IMR-90 (cell line): ENCODE data around the gene PDGFD. TPM values are rescaled to one million over a fixed set of nuclear protein-coding genes. Genes with fewer than 3 reads are reported as not detected.
A peak's percentile ranks its signal among the peaks of the same experiment; 100 is the strongest.

ENCODE experiments used
- ATAC-seq: fragments of 200-7000 bp; cut with Tn5 transposase; 2 replicates; pipeline ENCODE4 v1.9.1; 2020; ENCODE audit warnings: low read depth, mild to moderate bottlenecking, moderate library complexity
- BruUV-seq: library from RNA; stranded (reverse); fragments of 400-500 nt; replicated peaks from 2 replicates; lab custom pipeline; 2021; lab: Mats Ljungman, UMichigan
- CTCF ChIA-PET: fragments of 300-600 bp; formaldehyde crosslinking; extraction: SDS; loops from one replicate; lab custom pipeline; 2021; ENCODE audit warnings: antibody characterized with exemption; lab: Yijun Ruan, JAX
- POLR2A ChIA-PET: fragments of 300-600 bp; sonication (Branson Sonifier 250); formaldehyde crosslinking; loops from one replicate; lab custom pipeline; 2022; ENCODE audit warnings: antibody characterized with exemption; ENCODE audit not compliant: unreplicated experiment; lab: Charles Lee
- DNase-seq: peaks from one replicate; pipeline ENCODE4 v3.0.0; 2013
- H2AFZ ChIP-seq: replicated peaks from 2 replicates; pipeline ENCODE3; 2013; ENCODE audit warnings: low read length, mild to moderate bottlenecking; ENCODE audit not compliant: poor library complexity
- H2AK5ac ChIP-seq: 2 replicates; pipeline ENCODE4 v1.6.1; 2013; ENCODE audit warnings: low read depth, low read length, inconsistent platforms
- H2AK9ac ChIP-seq: replicated peaks from 2 replicates; pipeline ENCODE3; 2013; ENCODE audit warnings: mild to moderate bottlenecking, low read depth, low read length, moderate library complexity; ENCODE audit not compliant: poor library complexity
- H2BK120ac ChIP-seq: 2 replicates; pipeline ENCODE4 v1.6.1; 2013; ENCODE audit warnings: low read depth, low read length, inconsistent platforms
- H2BK15ac ChIP-seq: 3 replicates; pipeline ENCODE4 v1.6.1; 2013; ENCODE audit warnings: low read depth, low read length, inconsistent platforms
- H2BK20ac ChIP-seq: 2 replicates; pipeline ENCODE4 v1.6.1; 2013; ENCODE audit warnings: low read depth, mild to moderate bottlenecking, inconsistent platforms, low read length, moderate library complexity
- H2BK5ac ChIP-seq: 2 replicates; pipeline ENCODE4 v1.6.1; 2013; ENCODE audit warnings: mild to moderate bottlenecking, low read depth, low read length, inconsistent platforms; ENCODE audit not compliant: poor library complexity, severe bottlenecking
- H3K14ac ChIP-seq: replicated peaks from 2 replicates; pipeline ENCODE4 v1.6.1; 2013; ENCODE audit warnings: low read depth, low read length, inconsistent platforms
- H3K18ac ChIP-seq: 2 replicates; pipeline ENCODE4 v1.6.1; 2013; ENCODE audit warnings: low read depth, low read length, control low read depth
- H3K23ac ChIP-seq: 2 replicates; pipeline ENCODE4 v1.6.1; 2013; ENCODE audit warnings: low read depth, low read length, inconsistent platforms
- H3K27ac ChIP-seq: 2 replicates; pipeline ENCODE4 v1.5.1; 2013; ENCODE audit warnings: mild to moderate bottlenecking, control low read depth, low read length; ENCODE audit not compliant: insufficient read depth
- H3K27me3 ChIP-seq: 2 replicates; pipeline ENCODE4 v1.6.1; 2013; ENCODE audit warnings: low read length; ENCODE audit not compliant: control insufficient read depth, insufficient read depth
- H3K36me3 ChIP-seq: 2 replicates; pipeline ENCODE4 v1.6.1; 2013; ENCODE audit warnings: low read length, mixed read lengths; ENCODE audit not compliant: control insufficient read depth, insufficient read depth
- H3K4ac ChIP-seq: 2 replicates; pipeline ENCODE4 v1.6.1; 2013; ENCODE audit warnings: low read depth, low read length, inconsistent platforms
- H3K4me1 ChIP-seq: 2 replicates; pipeline ENCODE4 v1.6.1; 2013; ENCODE audit warnings: low read length, mixed read lengths; ENCODE audit not compliant: control insufficient read depth, insufficient read depth
- H3K4me2 ChIP-seq: 2 replicates; pipeline ENCODE4 v1.6.1; 2013; ENCODE audit warnings: low read depth, mild to moderate bottlenecking, control low read depth, low read length, moderate library complexity
- H3K4me3 ChIP-seq: 2 replicates; pipeline ENCODE4 v1.5.1; 2013; ENCODE audit warnings: low read depth, mild to moderate bottlenecking, control low read depth, low read length, moderate library complexity; ENCODE audit not compliant: insufficient read depth
- H3K56ac ChIP-seq: 2 replicates; pipeline ENCODE4 v1.6.1; 2013; ENCODE audit warnings: low read length, inconsistent platforms; ENCODE audit not compliant: insufficient read depth; ENCODE audit errors: extremely low read depth
- H3K79me1 ChIP-seq, 2 experiments: 2 replicates each; pipeline ENCODE4 v1.6.1; 2013; ENCODE audit warnings: low read length in 2 of 2, inconsistent platforms in 1 of 2, low read depth in 1 of 2
- H3K9ac ChIP-seq: 2 replicates; pipeline ENCODE4 v1.6.1; 2013; ENCODE audit warnings: low read depth, low read length, control low read depth
- H3K9me1 ChIP-seq: 2 replicates; pipeline ENCODE4 v1.6.1; 2013; ENCODE audit warnings: low read length, inconsistent platforms; ENCODE audit not compliant: insufficient read depth
- H3K9me3 ChIP-seq: 2 replicates; pipeline ENCODE4 v1.6.1; 2013; ENCODE audit warnings: low read length; ENCODE audit not compliant: control insufficient read depth, insufficient read depth
- H4K20me1 ChIP-seq: 2 replicates; pipeline ENCODE4 v1.6.1; 2013; ENCODE audit warnings: low read length, inconsistent platforms; ENCODE audit not compliant: insufficient read depth
- H4K5ac ChIP-seq: 2 replicates; pipeline ENCODE4 v1.6.1; 2013; ENCODE audit warnings: mild to moderate bottlenecking, low read depth, low read length, control low read depth
- H4K8ac ChIP-seq, 2 experiments: 2 replicates each; pipeline ENCODE4 v1.6.1; 2013; ENCODE audit warnings: low read depth in 2 of 2, low read length in 2 of 2, control low read depth in 1 of 2, inconsistent platforms in 1 of 2
- H4K91ac ChIP-seq: 2 replicates; pipeline ENCODE4 v1.6.1; 2013; ENCODE audit warnings: low read depth, low read length, inconsistent platforms; ENCODE audit not compliant: insufficient read depth
- CHD1 ChIP-seq: IDR thresholded peaks from 2 replicates; pipeline ENCODE4 v1.6.1; 2012; ENCODE audit warnings: low read depth, low read length, improper control_type of control experiment
- FOS ChIP-seq: fragments of 150-350 bp; IDR thresholded peaks from 2 replicates; pipeline ENCODE4 v1.6.1; 2016; ENCODE audit warnings: low read depth, low read length
- MAZ ChIP-seq: IDR thresholded peaks from 2 replicates; pipeline ENCODE4 v1.6.1; 2012; ENCODE audit warnings: low read depth, mild to moderate bottlenecking, low read length, improper control_type of control experiment, moderate library complexity, borderline replicate concordance
- MXI1 ChIP-seq: IDR thresholded peaks from 2 replicates; pipeline ENCODE4 v1.6.1; 2012; ENCODE audit warnings: low read depth, mild to moderate bottlenecking, low read length, moderate library complexity, borderline replicate concordance
- RAD21 ChIP-seq: IDR thresholded peaks from 2 replicates; pipeline ENCODE4 v1.6.1; 2012; ENCODE audit warnings: low read length, improper control_type of control experiment
- RFX5 ChIP-seq: IDR thresholded peaks from 2 replicates; pipeline ENCODE4 v1.8.0; 2012; ENCODE audit warnings: low read depth, mild to moderate bottlenecking, low read length, moderate library complexity
- WGBS, 2 experiments: methylation state at CpG; one replicate each; pipeline versions ENCODE4 v1.1.5 to v1.1.7; 2013; ENCODE audit warnings: missing lambda C conversion rate in 2 of 2; ENCODE audit not compliant: insufficient read length in 1 of 2; ENCODE audit errors: extremely low coverage in 2 of 2; 5-methylcytosine and 5-hydroxymethylcytosine counted together
- dilution Hi-C: fragments of 300-500 bp; cut with HindIII; formaldehyde crosslinking; loops from one replicate; pipeline ENCODE4 v1.14.3; 2018; ENCODE audit warnings: low sequenced_read_pairs; ENCODE audit not compliant: unreplicated experiment
- in situ Hi-C: fragments of 300-500 bp; cut with MboI; formaldehyde crosslinking; loops from 3 replicates; pipeline ENCODE4 v1.14.3; 2019; ENCODE audit warnings: low sequenced_read_pairs, inconsistent platforms, mixed read lengths
- intact Hi-C: fragments of 100-400 bp; cut with micrococcal nuclease; formaldehyde crosslinking; loops from 2 replicates; pipeline ENCODE4 v1.10.0; 2022
- polyA plus RNA-seq, 3 experiments: library from polyadenylated mRNA; depleted of rRNA; stranded (reverse); fragments of >200 nt; gene quantifications; 2 replicates each; pipeline ENCODE4 v1.2.3, GENCODE V29; 2012; ENCODE audit warnings: low replicate concordance in 1 of 3
- total RNA-seq: library from RNA; depleted of rRNA; stranded (reverse); fragments of >200 nt; gene quantifications from 2 replicates; pipeline ENCODE4 v1.2.3, GENCODE V29; 2012
- TF ChIP-seq, protein P1 (sequence below): fragments of 150-350 bp; IDR thresholded peaks from 2 replicates; pipeline ENCODE4 v1.6.1; 2016; ENCODE audit warnings: low read depth, mild to moderate bottlenecking, low read length, moderate library complexity, borderline replicate concordance

PDGFD gene
- total and polyA plus RNA-seq, 2 of the 4 experiments (the other 2 are of a cell fraction): 2.1 to 3.0 TPM

DNA sequence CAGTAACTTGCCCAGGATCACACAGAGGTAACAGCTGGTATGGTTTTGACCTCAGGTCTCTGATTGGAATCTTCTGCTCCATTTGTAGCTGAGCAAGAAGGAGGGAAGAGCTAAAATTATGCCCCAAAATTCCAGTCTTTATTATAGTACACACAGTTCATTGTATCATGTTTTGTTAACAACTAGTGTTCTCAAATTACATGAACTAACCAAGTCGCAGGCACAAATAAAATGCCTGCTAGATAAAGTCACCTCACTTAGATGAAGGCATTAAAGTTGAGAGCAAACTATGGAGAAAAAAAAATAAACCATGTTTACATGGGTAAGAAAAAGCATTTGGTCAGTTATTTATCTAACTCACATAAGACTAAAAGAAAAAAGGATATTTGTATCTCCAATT lies 58.8 kb downstream of the PDGFD start:
- Histone ChIP-seq H3K14ac (0 out of 2 replicates have a peak overlapping the region, but pooled peaks have one; percentile 15), H3K4ac (peak overlapping the region; percentile 49; the same call in 1 of the 2 replicates), H2BK15ac (no peak overlapping the region), H3K9me1 (peaks cover 3% of the 10 kb centered on the region; the same call in 1 of the 2 replicates), H4K8ac (peak overlapping the region in 1 of 2 experiments; percentile 55; a peak in 1 of 4 replicates), H3K27me3 (no peaks in the 10 kb centered on the region), H2BK5ac (peak overlapping the region; percentile 49), H2BK20ac (peak overlapping the region; percentile 51; the same call in 1 of the 2 replicates), H4K5ac (peak overlapping the region; percentile 57; the same call in 1 of the 2 replicates), H2AK9ac (no peak overlapping the region), H4K91ac (peak overlapping the region; percentile 53; the same call in 1 of the 2 replicates), H2BK120ac (peak overlapping the region; percentile 45), H3K4me3 (no peak overlapping the region), H3K56ac (peak overlapping the region; percentile 8; the same call in 1 of the 2 replicates), H3K4me2 (peak overlapping the region; percentile 62), H2AFZ (no peak overlapping the region), H2AK5ac (no peak overlapping the region), H3K9me3 (no peaks in the 10 kb centered on the region), H3K36me3 (no peaks in the 10 kb centered on the region), H3K18ac (peak overlapping the region; percentile 88), H3K27ac (peak overlapping the region; percentile 67; the same call in 1 of the 2 replicates), H3K9ac (no peak overlapping the region), H3K4me1 (peaks cover 4% of the 10 kb centered on the region), H4K20me1 (no peaks in the 10 kb centered on the region), H3K23ac (0 out of 2 replicates have a peak overlapping the region, but pooled peaks have one; percentile 19), H3K79me1 (no peaks in the 10 kb centered on the region)
- ChIA-PET CTCF (no interaction called here), POLR2A (no interaction called here)
- in situ Hi-C loops (no loop called here), intact Hi-C loops (no loop called here), dilution Hi-C loops (no loop called here)
- DNase-seq (peak; percentile 37), ATAC-seq (peak; percentile 81)
- TF ChIP-seq CHD1 (no peak), RFX5 (no peak), RAD21 (no peak), MXI1 (no peak), MAZ (no peak), FOS (no peak)
- TF ChIP-seq, protein P1, sequence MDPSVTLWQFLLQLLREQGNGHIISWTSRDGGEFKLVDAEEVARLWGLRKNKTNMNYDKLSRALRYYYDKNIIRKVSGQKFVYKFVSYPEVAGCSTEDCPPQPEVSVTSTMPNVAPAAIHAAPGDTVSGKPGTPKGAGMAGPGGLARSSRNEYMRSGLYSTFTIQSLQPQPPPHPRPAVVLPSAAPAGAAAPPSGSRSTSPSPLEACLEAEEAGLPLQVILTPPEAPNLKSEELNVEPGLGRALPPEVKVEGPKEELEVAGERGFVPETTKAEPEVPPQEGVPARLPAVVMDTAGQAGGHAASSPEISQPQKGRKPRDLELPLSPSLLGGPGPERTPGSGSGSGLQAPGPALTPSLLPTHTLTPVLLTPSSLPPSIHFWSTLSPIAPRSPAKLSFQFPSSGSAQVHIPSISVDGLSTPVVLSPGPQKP: no peak
- no TSS peak for BruUV-seq
- WGBS, 2 experiments: no CpG with 5 or more reads among the region's 1 CpG
